ENCODE results near the gene RNASE12.

RNASE12 gene

DNA sequence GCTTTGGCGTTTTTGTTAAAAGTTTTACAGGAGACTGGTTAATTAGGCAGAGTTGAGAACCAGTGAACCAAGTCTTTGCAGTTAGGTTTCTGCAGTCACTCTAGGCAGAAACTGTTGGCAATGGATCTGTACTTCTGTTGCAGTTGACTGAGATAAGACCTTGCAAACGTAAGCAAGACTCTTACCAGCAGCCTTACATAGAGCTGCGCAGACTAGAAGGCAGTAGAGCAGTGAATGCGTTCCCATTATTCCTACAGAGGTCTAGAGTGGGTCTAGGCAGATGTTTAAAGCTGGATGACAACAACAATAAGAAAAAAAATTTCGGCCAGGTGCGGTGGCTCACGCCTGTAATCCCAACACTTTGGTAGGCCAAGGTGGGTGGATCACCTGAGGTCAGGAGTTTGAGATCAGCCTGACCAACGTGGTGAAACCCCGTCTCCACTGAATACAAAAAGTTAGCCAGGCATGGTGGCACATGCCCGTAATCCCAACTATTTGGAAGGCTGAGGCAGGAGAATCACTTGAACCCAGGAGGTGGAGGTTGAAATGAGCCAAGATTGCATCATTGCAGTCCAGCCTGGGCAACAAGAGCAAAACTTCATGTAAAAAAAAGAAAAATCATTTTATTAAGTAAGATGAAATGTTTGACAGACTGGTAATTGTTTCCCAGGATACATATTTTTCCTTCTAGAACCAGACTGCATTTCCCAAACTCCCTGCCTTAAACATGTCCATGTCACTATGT is 42.6 kb downstream of the RNASE12 start:
- FAIRE-seq = no peak
- DNase-seq (ENCODE audit: insufficient read length, low spot score) = no peak

DNA sequence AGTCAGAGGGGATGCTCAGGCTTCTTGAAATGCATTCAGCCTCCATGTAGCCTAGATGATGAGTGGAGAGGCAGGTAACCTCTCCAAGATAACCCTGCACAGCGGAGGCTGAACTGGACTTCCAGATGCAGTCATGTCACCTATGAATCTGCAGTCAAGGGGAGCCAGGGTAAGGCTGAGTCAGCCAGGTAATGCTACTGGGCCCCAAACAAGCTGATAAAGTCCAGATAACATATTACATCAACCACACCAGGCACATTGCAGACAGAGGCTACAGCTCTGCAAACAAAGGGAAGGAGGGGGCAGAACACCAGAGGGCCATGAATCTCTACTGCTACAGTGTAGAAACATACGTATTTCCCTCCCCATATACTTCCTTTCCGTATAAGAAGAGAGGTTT is 44.3 kb downstream of the RNASE12 start:
- DNase-seq (ENCODE audit: insufficient read length, low spot score) (no peak), FAIRE-seq (no peak)
